Measurements from ENCODE around the gene DHRS11.

The DHRS11 gene

DNA sequence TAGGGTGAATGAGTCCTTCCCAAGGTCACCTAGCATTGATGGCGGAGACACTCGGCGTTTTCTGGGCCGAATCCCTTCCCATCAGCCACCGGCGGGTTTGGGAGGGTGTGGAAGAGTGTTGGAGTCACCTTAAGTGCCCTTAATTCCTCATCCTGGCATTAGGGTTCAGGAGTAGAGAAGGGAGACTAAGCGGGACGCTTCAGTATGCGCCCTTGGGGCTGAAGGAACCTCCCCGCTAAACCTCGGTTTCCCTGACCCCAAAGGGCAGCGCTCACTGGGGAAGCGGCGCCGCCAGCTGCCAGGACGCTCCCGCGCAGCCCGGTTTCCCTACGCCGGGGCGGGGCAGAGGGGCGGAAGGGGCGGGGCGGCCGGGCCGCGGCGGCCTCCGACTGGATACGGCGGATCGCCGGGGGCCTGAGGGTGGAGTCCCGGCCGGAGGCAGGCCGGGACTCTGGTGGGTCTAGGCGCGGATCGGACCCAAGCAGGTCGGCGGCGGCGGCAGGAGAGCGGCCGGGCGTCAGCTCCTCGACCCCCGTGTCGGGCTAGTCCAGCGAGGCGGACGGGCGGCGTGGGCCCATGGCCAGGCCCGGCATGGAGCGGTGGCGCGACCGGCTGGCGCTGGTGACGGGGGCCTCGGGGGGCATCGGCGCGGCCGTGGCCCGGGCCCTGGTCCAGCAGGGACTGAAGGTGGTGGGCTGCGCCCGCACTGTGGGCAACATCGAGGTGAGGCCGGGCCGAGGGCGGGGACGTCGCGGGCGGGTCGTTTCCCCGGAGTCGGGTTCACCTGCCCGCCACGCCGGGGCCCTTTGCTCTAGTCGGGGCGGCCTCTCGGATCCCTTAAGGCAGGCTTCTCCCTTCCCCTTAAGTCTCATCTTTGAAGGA is at the start of gene DHRS11:
DHRS11 (plus strand) TSS at position 446 of the 882 bp plus-strand sequence; CDS start at position 577, 131 bp downstream.
- DNase-seq: peak in 1 of 2 experiments; percentile 70

DNA sequence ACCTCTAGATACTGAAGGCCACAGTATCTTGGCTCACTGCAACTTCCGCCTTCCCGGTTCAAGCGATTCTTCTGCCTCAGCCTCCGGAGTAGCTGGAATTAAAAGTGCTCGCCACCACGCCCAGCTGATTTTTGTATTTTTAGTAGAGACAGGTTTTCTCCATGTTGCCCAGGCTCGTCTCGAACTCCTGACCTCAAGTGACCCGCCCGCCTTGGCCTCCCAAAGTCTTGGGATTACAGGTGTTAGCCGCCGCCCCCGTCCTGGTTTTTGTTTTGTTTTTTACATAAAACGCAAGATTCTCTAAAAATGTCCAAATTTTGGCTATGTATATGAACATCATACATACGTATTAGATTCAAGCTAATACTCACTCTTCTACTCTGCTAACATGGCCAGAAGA is 48.9 kb upstream of the DHRS11 start:
- no peak for DNase-seq

GRCh38 chr17:36544044-36544306 is 47.7 kb upstream of the DHRS11 start:
- peak in 1 of 2 experiments; percentile 68 for DNase-seq

DNA sequence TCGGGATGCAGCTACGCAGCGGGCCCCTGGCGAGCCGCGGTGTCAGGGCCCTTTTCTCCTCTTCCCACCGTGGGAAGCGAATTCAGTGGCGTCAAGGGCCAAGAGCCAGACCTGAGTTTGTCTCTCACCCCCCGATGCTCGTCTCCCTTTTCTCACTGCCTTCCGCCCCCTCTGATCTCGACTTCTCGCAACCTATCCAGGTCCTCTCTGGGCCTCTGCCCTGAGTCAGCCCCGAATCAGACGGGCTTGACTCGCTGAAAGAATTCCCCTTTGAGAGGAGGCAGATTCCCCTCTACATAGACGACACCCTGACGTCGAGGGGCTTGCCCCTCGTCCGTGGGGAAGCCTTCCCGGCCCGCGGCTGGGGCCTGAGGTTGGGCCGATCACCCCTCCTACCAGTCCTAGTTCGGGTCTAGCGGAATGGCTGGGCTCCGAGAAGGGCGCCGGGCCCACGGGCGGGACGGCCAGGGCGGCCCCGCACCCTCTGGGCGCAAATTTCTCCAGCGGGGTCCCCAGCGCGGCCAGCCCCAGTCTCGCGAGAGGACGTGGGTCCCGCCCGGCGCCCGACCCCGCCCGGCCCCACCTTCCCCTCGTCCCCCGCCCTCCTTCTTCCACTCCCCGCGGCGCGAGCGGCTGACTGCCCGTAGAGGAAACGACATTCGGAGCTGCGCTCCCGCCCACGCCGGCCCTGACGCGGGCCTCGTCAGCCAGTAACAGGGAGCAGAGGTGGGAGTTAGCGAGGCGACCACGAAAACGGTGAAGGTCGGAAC is 47.2 kb upstream of the DHRS11 start, which contains the start of gene GGNBP2:
GGNBP2 (plus strand) TSS at position 613 of the 770 bp plus-strand sequence. CDS start 806 bp downstream, outside the sequence.
- DNase-seq: peak; percentile 68 to 79

- peak; percentile 68 to 79 for DNase-seq
Observed at GRCh38 chr17:36545077-36545464, 46.6 kb upstream of the DHRS11 start.

GRCh38 chr17:36545465-36546417 is 45.9 kb upstream of the DHRS11 start:
- peak; percentile 76 to 93 for DNase-seq

DNA sequence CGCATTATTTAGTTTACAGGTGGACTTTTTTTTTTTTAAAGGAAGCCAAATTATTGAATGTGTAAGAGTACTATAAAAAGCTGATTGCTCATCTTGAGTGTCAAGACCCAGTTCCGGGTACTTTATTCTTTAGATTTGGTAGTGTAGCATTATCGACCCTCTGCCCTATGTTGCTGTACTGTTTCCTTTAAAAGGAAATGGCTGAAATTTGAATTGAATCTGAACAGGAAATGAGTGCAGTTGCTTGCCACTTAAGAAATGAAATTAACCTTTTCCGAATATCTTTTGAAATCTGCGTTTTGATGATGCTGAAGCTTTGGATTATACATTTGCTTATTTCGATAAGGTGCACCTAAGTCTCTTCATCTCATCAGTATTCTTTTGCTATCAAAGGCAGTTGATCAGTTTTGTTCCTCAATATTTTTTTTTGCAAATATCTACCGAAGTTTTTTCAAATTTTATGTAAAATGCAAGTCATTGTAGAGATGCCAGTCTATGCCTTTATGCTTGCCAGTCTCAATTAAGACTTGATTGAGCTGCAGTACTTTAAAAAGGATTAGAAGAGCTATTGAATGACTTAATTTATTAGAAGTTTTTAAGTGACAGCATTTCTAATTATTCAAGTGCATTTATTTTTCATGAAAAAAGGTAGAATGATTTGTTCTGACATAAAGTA is 45.1 kb upstream of the DHRS11 start:
- no peak for DNase-seq

DNA sequence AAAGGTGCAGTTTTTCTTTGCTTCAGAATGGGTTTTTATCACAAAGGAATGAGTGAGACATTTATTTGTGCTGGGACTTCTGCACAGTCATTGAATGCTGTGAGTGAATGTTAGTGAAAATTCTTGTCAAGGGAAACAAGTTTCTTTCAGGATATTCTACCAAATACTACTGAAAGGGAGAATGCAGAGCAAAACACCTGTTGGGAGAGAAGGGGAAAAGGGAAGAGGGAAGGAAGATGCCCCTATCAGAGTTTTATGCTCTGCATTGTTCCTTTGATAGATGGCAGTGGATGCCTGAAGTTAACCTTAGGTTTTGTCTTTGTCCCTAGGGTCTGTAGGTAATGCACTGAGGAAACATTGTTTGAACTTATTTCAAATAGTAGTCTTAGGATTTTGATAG is 43.9 kb upstream of the DHRS11 start:
- DNase-seq: no peak

DNA sequence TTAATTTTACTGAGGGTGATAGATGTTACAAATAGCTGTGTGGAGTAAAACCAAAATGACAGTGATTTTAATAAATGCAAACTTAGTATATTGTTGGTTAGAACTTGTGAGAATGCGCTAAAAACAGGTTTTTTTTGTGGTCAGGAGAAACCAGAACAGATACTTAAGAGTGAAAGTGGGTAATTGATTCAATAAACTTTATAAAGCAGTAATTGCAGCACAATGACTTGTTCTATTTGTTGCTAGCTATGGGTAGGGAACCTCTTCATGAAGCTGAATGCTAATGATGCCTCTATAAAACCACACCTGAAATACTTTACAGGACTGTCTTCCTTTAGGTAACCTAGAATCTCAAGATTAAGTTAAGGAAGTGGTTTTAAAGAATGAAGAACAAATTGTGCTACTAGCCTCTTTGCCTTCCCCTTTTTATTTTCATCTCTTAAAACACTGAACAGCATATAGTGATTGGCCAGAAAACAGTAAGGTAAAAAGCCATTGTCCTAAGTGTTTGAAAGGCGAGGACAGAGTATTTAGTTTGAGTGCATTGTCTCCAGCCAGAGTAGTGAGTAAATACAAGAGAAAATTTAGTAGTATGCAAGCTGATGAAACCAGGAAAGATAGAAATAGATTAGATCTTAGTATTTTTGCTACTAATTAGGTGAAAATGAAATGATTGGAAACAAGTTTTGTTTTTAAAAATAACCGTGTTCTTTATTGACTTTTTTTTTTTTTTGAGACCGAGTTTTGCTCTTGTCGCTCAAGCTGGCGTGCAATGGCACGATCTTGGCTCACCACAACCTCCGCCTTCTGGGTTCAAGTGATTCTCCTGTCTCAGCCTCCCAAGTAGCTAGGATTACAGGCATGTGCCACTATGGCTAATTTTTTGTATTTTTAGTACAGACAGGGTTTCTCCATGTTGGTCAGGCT is 40.9 kb upstream of the DHRS11 start:
- DNase-seq: no peak

GRCh38 chr17:36553459-36553858 is 38.2 kb upstream of the DHRS11 start:
- no peak for DNase-seq

GRCh38 chr17:36566081-36566480 is 25.6 kb upstream of the DHRS11 start:
- no peak for DNase-seq

DNA sequence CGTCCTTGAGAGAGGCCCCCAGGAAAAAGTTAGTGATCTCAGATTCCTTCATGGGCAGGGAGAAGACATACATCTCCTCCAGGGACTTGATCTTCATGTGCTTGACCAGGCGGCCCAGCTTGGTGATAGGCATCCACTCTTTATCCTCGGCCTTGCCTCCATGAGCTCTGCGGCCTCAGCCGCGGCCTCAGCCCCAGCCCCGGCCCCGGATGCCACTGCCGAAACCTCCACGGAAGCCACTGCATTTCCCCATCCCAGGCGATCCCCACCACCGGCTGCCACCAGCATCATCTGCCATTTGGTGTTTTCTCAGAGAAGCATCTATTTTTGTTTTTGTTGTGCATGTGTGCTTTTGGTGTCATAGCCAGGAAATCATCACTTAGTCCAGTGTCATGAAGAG is 16.7 kb upstream of the DHRS11 start:
- DNase-seq: no peak

- no peak for DNase-seq
Observed at GRCh38 chr17:36576793-36577192, 14.9 kb upstream of the DHRS11 start.

GRCh38 chr17:36578671-36579070 is 13.0 kb upstream of the DHRS11 start:
- DNase-seq: no peak

GRCh38 chr17:36583787-36584186 is 7.9 kb upstream of the DHRS11 start:
- no peak for DNase-seq

DNA sequence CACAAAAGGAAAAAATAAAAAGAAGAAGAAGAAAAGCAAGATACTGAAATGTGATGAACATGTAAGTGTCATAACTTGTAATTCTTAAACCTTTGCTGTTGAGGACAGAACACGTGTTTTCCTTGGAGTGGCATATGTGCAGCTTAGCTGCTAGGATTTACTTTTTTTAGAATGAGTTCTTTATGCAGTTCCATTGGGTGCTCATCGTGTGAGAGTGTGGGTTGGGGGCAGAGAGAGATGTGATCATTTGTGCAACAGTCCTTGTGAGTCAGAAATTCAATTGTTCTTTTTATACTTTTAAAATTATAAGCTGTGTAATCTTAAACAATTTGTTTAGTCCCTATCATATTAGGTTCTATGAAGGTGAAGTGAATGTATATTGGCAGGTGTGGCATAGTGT is 5.5 kb upstream of the DHRS11 start:
- DNase-seq: no peak

DNA sequence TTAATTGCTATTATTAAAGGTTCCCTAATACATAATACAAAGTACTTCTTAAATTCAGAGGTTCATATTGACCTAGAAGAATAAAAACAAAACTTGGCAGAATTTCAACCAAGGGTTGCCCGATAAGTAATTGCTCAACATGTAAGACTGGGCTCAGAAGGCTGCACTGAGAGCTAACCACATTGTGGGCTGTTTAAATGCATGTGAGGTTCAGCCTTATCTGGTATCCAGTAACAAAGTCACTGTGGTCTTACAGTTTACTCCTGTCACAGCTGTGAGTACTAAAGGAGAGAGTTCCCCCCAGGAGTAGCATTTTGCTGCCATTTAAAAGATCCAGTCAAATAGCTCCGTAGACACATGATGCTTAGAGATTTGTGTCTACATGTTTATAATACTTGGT is 1.6 kb upstream of the DHRS11 start:
- DNase-seq: no peak

DNA sequence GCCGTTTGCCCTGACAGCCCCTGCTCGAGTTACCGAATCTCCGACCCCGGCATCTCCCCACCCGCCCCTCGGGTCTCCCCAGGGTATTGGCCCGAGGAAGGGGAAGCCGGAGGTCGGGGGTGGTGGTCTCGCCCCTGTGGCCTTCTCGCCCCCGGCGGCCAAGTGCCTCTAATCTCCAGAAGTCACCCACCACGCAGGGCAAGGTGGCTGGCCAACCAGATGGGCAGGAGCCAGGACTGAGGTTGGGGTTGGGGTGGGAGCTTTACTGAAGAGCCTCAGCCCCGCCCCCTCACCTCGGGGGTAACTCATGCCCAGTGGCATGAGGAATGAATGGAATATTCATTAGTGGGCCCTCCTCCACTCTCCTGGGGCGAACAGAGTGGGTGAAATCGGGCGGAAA is 637 bp downstream of the DHRS11 start:
- no peak for DNase-seq

- no peak for DNase-seq
Observed at GRCh38 chr17:36592716-36593321, 1.1 kb downstream of the DHRS11 start.

- DNase-seq: no peak
Observed at GRCh38 chr17:36593656-36594316, 2.1 kb downstream of the DHRS11 start.

All from SW 1271 (cell line).